ENCODE results near the gene ZNF444.

GRCh38 chr19:56113074-56113632 is 27.9 kb upstream of the ZNF444 start:
- TF ChIP-seq CTCF (IDR thresholded peaks at IDR 0.05): no peak
- no peak for TF ChIP-seq POLR2A (IDR thresholded peaks at IDR 0.05)
- TF ChIP-seq POLR2AphosphoS5 (IDR thresholded peaks at IDR 0.05; ENCODE audit: insufficient read depth in 1 of 2, low read depth in 1 of 2): no peak
